Thyroid gland (tissue), 4 donors: ENCODE results near the gene TCL1B.

ENCODE experiments used
- POLR2A ChIP-seq, 2 donors: fragments of 450-650 bp; IDR thresholded peaks; one replicate each; pipeline ENCODE4 v1.6.1; 2017; ENCODE audit warnings: antibody characterized with exemption in 2 of 2, mild to moderate bottlenecking in 2 of 2, moderate library complexity in 1 of 2
- TF ChIP-seq, protein P1 (sequence below), 6 experiments: fragments of 200-600 bp in 3 of 6; fragments of 450-650 bp in 3 of 6; sonication (generic) in 3 of 6; IDR thresholded peaks; one replicate each; pipeline ENCODE4 v1.5.1; 2016 to 2019; ENCODE audit warnings: antibody characterized with exemption in 6 of 6, mild to moderate bottlenecking in 2 of 6, inconsistent platforms in 1 of 6, moderate library complexity in 1 of 6

DNA sequence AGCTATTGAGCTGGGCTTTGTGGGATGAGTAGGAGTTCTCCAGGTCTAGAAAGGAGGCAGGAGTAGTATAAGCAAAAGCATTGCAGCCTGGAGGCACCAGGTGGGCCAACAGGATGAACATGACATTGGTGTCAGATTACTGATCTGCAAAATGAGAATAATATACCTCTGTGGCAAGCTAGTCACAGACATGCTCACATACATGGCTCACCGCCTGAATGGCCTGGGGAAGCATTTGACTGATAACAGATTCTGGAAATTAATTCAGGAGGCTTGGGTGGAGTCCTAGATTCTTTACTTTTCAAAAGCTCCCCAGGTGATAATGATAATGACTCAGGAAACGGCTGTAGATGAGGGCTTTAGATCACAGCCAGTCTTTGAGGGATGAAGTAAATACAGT, 709 bp downstream of the TCL1B start:
- TF ChIP-seq, protein P1, sequence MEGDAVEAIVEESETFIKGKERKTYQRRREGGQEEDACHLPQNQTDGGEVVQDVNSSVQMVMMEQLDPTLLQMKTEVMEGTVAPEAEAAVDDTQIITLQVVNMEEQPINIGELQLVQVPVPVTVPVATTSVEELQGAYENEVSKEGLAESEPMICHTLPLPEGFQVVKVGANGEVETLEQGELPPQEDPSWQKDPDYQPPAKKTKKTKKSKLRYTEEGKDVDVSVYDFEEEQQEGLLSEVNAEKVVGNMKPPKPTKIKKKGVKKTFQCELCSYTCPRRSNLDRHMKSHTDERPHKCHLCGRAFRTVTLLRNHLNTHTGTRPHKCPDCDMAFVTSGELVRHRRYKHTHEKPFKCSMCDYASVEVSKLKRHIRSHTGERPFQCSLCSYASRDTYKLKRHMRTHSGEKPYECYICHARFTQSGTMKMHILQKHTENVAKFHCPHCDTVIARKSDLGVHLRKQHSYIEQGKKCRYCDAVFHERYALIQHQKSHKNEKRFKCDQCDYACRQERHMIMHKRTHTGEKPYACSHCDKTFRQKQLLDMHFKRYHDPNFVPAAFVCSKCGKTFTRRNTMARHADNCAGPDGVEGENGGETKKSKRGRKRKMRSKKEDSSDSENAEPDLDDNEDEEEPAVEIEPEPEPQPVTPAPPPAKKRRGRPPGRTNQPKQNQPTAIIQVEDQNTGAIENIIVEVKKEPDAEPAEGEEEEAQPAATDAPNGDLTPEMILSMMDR (IDR thresholded peaks at IDR 0.05), result no peak
- TF ChIP-seq POLR2A (IDR thresholded peaks at IDR 0.05), result no peak
